Measurements from ENCODE around the gene FAM43B. TPM values are rescaled to one million over a fixed set of nuclear protein-coding genes. Genes with fewer than 3 reads are reported as not detected.
"Not testable (repeated sequence)": the region's sequence is repeated elsewhere in the genome, so short reads cannot be mapped to it uniquely, and the experiment has no call there.

FAM43B gene
- not detected for total RNA-seq

- DNase-seq = no peak
- ChIA-PET POLR2A (no interaction called here), CTCF (interaction anchor here (1.1 to 2.7 kb wide), 2 partner anchors 23 to 82 kb away, joined by 3 to 7 read pairs; no protein-coding TSS in a partner anchor)
- no peak within 1 kb of the TSS for H3K4me3 Mint-ChIP-seq
- H3K9me3 Mint-ChIP-seq = no peaks in the 10 kb centered on the region
- H3K27ac Mint-ChIP-seq = no peak within 1 kb of the TSS
- peaks cover 35% of the 10 kb centered on the region for H3K27me3 Mint-ChIP-seq
- intact Hi-C loops (cut with micrococcal nuclease) = no loop called here
- peaks cover 2% of the 10 kb centered on the region for H3K4me1 Mint-ChIP-seq (ENCODE audit: low read depth)
- H3K36me3 Mint-ChIP-seq = no peaks in the 10 kb centered on the region
Measured at GRCh38 chr1:20551945-20552727, at the start of gene FAM43B. Gene FAM43B (plus strand): TSS chr1:20552573. CDS start chr1:20552974, 401 bp downstream.

GRCh38 chr1:20505488-20505887 lies 46.9 kb upstream of the FAM43B start:
- ChIA-PET POLR2A (no interaction called here), CTCF (interaction anchor here (2.1 kb wide), 1 partner anchor 15 kb away, joined by 5 read pairs; no protein-coding TSS in a partner anchor)
- Mint-ChIP-seq H3K27me3 (no peaks in the 10 kb centered on the region), H3K4me3 (no peak overlapping the region), H3K36me3 (peaks cover 22% of the 10 kb centered on the region), H3K9me3 (no peaks in the 10 kb centered on the region), H3K27ac (no peak overlapping the region), H3K4me1 (ENCODE audit: low read depth) (peaks cover 16% of the 10 kb centered on the region)
- intact Hi-C loops (cut with micrococcal nuclease) = loop anchor here (5.0 kb wide), 1 partner anchor 127 kb away; the partner anchor contains the start of gene PINK1
- no peak for DNase-seq

GRCh38 chr1:20507248-20507563 lies 45.2 kb upstream of the FAM43B start:
- H3K9me3 Mint-ChIP-seq = no peaks in the 10 kb centered on the region
- H3K27ac Mint-ChIP-seq = peak overlapping the region; percentile 78
- peaks cover 16% of the 10 kb centered on the region for H3K4me1 Mint-ChIP-seq (ENCODE audit: low read depth)
- H3K27me3 Mint-ChIP-seq = no peaks in the 10 kb centered on the region
- peak overlapping the region; percentile 89 for H3K4me3 Mint-ChIP-seq
- ChIA-PET CTCF (no interaction called here), POLR2A (interaction anchor here (1.0 kb wide), 1 partner anchor 23 kb away, joined by 3 read pairs; no protein-coding TSS in a partner anchor)
- no peak for DNase-seq
- intact Hi-C loops (cut with micrococcal nuclease) = loop anchor here (5.0 kb wide), 1 partner anchor 125 kb away; the partner anchor contains the start of gene PINK1
- peaks cover 8% of the 10 kb centered on the region for H3K36me3 Mint-ChIP-seq

- Mint-ChIP-seq H3K27ac (peak within 1 kb of the TSS; percentile 78), H3K36me3 (peaks cover 7% of the 10 kb centered on the region), H3K9me3 (no peaks in the 10 kb centered on the region), H3K4me3 (peak within 1 kb of the TSS; percentile 89), H3K4me1 (ENCODE audit: low read depth) (peaks cover 16% of the 10 kb centered on the region), H3K27me3 (peaks cover under 1% of the 10 kb centered on the region)
- ChIA-PET CTCF (interaction anchor here (1.8 kb wide), 1 partner anchor 13 kb away, joined by 4 read pairs; no protein-coding TSS in a partner anchor), POLR2A (interaction anchor here (1.0 to 1.8 kb wide), 2 partner anchors 13 to 24 kb away, joined by 3 to 4 read pairs; no protein-coding TSS in a partner anchor)
- intact Hi-C loops (cut with micrococcal nuclease) = loop anchor here (5.0 kb wide), 1 partner anchor 125 kb away; the partner anchor contains the start of gene PINK1
- peak; percentile 97 for DNase-seq
Measured at GRCh38 chr1:20507564-20508410, 44.6 kb upstream of the FAM43B start, which contains the start of gene MUL1. Gene MUL1 (minus strand): TSS chr1:20508151. CDS start chr1:20508024, 127 bp downstream.

- Mint-ChIP-seq H3K4me1 (ENCODE audit: low read depth) (peaks cover 16% of the 10 kb centered on the region), H3K27ac (peak overlapping the region; percentile 78), H3K27me3 (peaks cover 4% of the 10 kb centered on the region), H3K9me3 (no peaks in the 10 kb centered on the region), H3K4me3 (peak overlapping the region; percentile 89), H3K36me3 (peaks cover 5% of the 10 kb centered on the region)
- intact Hi-C loops (cut with micrococcal nuclease) = loop anchor here (5.0 kb wide), 1 partner anchor 124 kb away; the partner anchor contains the start of gene PINK1
- no peak for DNase-seq
- CTCF ChIA-PET = interaction anchor here (1.8 kb wide), 1 partner anchor 14 kb away, joined by 4 read pairs; no protein-coding TSS in a partner anchor
- POLR2A ChIA-PET = interaction anchor here (1.8 kb wide), 1 partner anchor 13 kb away, joined by 4 read pairs; no protein-coding TSS in a partner anchor
Measured at GRCh38 chr1:20508411-20508771, 44.0 kb upstream of the FAM43B start.

- POLR2A ChIA-PET = no interaction called here
- CTCF ChIA-PET = interaction anchor here (0.6 kb wide), 1 partner anchor 696 kb away, joined by 3 read pairs; no protein-coding TSS in a partner anchor
- peaks cover 11% of the 10 kb centered on the region for H3K27me3 Mint-ChIP-seq
- DNase-seq = no peak
- H3K27ac Mint-ChIP-seq = no peak overlapping the region
- H3K4me1 Mint-ChIP-seq (ENCODE audit: low read depth) = peaks cover 4% of the 10 kb centered on the region
- no peak overlapping the region for H3K4me3 Mint-ChIP-seq
- intact Hi-C loops (cut with micrococcal nuclease) = no loop called here
- H3K9me3 Mint-ChIP-seq = no peaks in the 10 kb centered on the region
- peaks cover 2% of the 10 kb centered on the region for H3K36me3 Mint-ChIP-seq
Measured at GRCh38 chr1:20511518-20512428, 40.6 kb upstream of the FAM43B start.

GRCh38 chr1:20519609-20520262 lies 32.6 kb upstream of the FAM43B start:
- POLR2A ChIA-PET; intact Hi-C loops (cut with micrococcal nuclease); H3K27me3 Mint-ChIP-seq; H3K27ac Mint-ChIP-seq; H3K4me3 Mint-ChIP-seq; H3K36me3 Mint-ChIP-seq; H3K4me1 Mint-ChIP-seq (ENCODE audit: low read depth); H3K9me3 Mint-ChIP-seq; DNase-seq: not testable (repeated sequence)
- CTCF ChIA-PET = interaction anchor here (0.8 kb wide), 1 partner anchor 114 kb away, joined by 3 read pairs; no protein-coding TSS in a partner anchor

- intact Hi-C loops (cut with micrococcal nuclease) = loop anchor here (1.0 kb wide), 1 partner anchor 118 kb away; no protein-coding TSS in a partner anchor
- no peak overlapping the region for H3K27ac Mint-ChIP-seq
- H3K4me3 Mint-ChIP-seq = no peak overlapping the region
- DNase-seq = peak; percentile 72
- H3K36me3 Mint-ChIP-seq = no peaks in the 10 kb centered on the region
- H3K9me3 Mint-ChIP-seq = no peaks in the 10 kb centered on the region
- ChIA-PET POLR2A (no interaction called here), CTCF (interaction anchor here (0.7 to 3.9 kb wide), 13 partner anchors 8 to 673 kb away, joined by 3 to 32 read pairs (median 4); partner anchors contain the start of gene PINK1)
- H3K4me1 Mint-ChIP-seq (ENCODE audit: low read depth) = no peaks in the 10 kb centered on the region
- H3K27me3 Mint-ChIP-seq = peaks cover 5% of the 10 kb centered on the region
Measured at GRCh38 chr1:20521960-20522861, 30.2 kb upstream of the FAM43B start.

GRCh38 chr1:20526267-20526666 lies 26.1 kb upstream of the FAM43B start:
- intact Hi-C loops (cut with micrococcal nuclease) = no loop called here
- DNase-seq = no peak
- ChIA-PET POLR2A (no interaction called here), CTCF (interaction anchor here (1.0 kb wide), 1 partner anchor 9 kb away, joined by 5 read pairs; no protein-coding TSS in a partner anchor)
- no peaks in the 10 kb centered on the region for H3K9me3 Mint-ChIP-seq
- H3K4me3 Mint-ChIP-seq = no peak overlapping the region
- H3K4me1 Mint-ChIP-seq (ENCODE audit: low read depth) = no peaks in the 10 kb centered on the region
- H3K27ac Mint-ChIP-seq = no peak overlapping the region
- H3K27me3 Mint-ChIP-seq = peaks cover 30% of the 10 kb centered on the region
- no peaks in the 10 kb centered on the region for H3K36me3 Mint-ChIP-seq

- CTCF ChIA-PET = no interaction called here
- DNase-seq = no peak
- H3K27me3 Mint-ChIP-seq = peaks cover 36% of the 10 kb centered on the region
- no peak overlapping the region for H3K4me3 Mint-ChIP-seq
- no peaks in the 10 kb centered on the region for H3K9me3 Mint-ChIP-seq
- no peaks in the 10 kb centered on the region for H3K36me3 Mint-ChIP-seq
- H3K27ac Mint-ChIP-seq = no peak overlapping the region
- POLR2A ChIA-PET = no interaction called here
- intact Hi-C loops (cut with micrococcal nuclease) = no loop called here
- H3K4me1 Mint-ChIP-seq (ENCODE audit: low read depth) = no peaks in the 10 kb centered on the region
Measured at GRCh38 chr1:20528221-20528620, 24.2 kb upstream of the FAM43B start.

Measured in activated CD4-positive, alpha-beta memory T cell treated with anti-CD3 and anti-CD28 coated beads for 36 hours (primary cell).